ENCODE data around the gene PPM1L. TPM values are rescaled to one million over a fixed set of nuclear protein-coding genes. Genes with fewer than 3 reads are reported as not detected.

Gene PPM1L
- total and polyA plus RNA-seq, 7 experiments from 2014 or later: 0.48 to 19.1 (median 5.3) TPM

DNA sequence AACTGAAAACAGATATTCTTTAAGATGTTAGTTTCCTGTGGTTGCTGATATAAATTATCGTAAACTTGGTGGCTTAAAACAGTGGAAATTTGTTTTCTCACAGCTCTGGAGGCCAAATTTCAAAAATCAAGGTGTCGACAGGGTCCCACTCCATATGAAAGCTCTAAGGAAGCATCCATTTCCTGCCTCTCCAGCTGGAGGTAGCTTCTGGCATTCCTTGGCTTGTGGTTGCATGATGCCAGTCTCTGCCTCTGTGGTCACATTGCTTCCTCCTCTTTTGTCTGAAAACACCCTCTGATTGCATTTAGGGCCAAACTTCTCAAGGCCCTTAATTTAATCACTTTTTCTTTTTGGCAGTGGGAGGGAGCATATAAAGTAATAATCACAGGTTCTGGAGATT, 96.8 kb downstream of the PPM1L start:
- no peaks in the 10 kb centered on the region for H3K9me3 ChIP-seq (ENCODE audit: control insufficient read depth in 2 of 3, low read length in 3 of 3)
- ChIA-PET POLR2A (no interaction called here), CTCF (no interaction called here)
- H3K9me3 Mint-ChIP-seq: peaks cover 0 to 5% (median 0%) of the 10 kb centered on the region in 11 donors
- H3K4me1 Mint-ChIP-seq: peaks cover 0 to 4% (median 0%) of the 10 kb centered on the region in 7 donors
- no peaks in the 10 kb centered on the region for H3K4me1 ChIP-seq (ENCODE audit: control insufficient read depth in 2 of 2, insufficient read depth in 2 of 2, low read length in 2 of 2)
- ATAC-seq (no peak), DNase-seq (no peak)
- H3K4me3 Mint-ChIP-seq: no peak overlapping the region
- H3K36me3 ChIP-seq (ENCODE audit: control insufficient read depth in 2 of 3, insufficient read depth in 3 of 3, low read length in 3 of 3): no peaks in the 10 kb centered on the region
- H3K27ac ChIP-seq (ENCODE audit: low read depth, low read length): no peak overlapping the region
- peaks cover 0 to 16% (median 6%) of the 10 kb centered on the region in 5 donors for H3K27me3 Mint-ChIP-seq
- peaks cover 0 to 7% (median 4%) of the 10 kb centered on the region in 5 donors for H3K36me3 Mint-ChIP-seq
- no peak overlapping the region for H3K27ac Mint-ChIP-seq
- intact Hi-C loops (cut with micrococcal nuclease): no loop called here
- H3K4me3 ChIP-seq (ENCODE audit: low read length): no peak overlapping the region
- no peaks in the 10 kb centered on the region for H3K27me3 ChIP-seq (ENCODE audit: control insufficient read depth in 2 of 2, insufficient read depth in 2 of 2, low read length in 2 of 2)

DNA sequence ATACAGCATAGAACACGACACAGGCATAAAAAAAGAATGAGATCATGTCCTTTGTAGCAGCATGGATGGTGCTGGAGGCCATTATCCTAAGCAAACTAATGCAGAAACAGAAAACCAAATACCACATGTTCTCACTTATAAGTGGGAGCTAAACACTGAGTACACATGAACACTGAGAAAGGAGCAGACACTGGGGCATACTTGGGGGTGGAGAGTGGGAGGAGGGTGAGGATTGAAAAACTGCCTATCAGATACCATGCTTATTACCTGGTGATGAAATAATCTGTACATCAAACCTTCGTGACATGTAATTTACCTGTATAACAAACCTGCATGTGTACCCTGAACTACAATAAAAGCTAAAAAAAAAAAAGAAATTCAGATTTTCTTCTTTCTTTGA, 100.4 kb downstream of the PPM1L start:
- no peaks in the 10 kb centered on the region for H3K4me1 ChIP-seq (ENCODE audit: control insufficient read depth in 2 of 2, insufficient read depth in 2 of 2, low read length in 2 of 2)
- no peaks in the 10 kb centered on the region for H3K27me3 ChIP-seq (ENCODE audit: control insufficient read depth in 2 of 2, insufficient read depth in 2 of 2, low read length in 2 of 2)
- Mint-ChIP-seq H3K27me3 (peaks cover 0 to 8% (median 6%) of the 10 kb centered on the region in 5 donors), H3K9me3 (peaks cover 0 to 5% (median 0%) of the 10 kb centered on the region in 11 donors), H3K4me3 (no peak overlapping the region), H3K27ac (no peak overlapping the region), H3K4me1 (peaks cover 0 to 4% (median 0%) of the 10 kb centered on the region in 7 donors), H3K36me3 (peaks cover 0 to 4% (median 0%) of the 10 kb centered on the region in 5 donors)
- intact Hi-C loops (cut with micrococcal nuclease): no loop called here
- DNase-seq: no peak
- no peaks in the 10 kb centered on the region for H3K36me3 ChIP-seq (ENCODE audit: control insufficient read depth in 2 of 3, insufficient read depth in 3 of 3, low read length in 3 of 3)
- no peaks in the 10 kb centered on the region for H3K9me3 ChIP-seq (ENCODE audit: control insufficient read depth in 2 of 3, low read length in 3 of 3)
- ChIA-PET POLR2A (no interaction called here), CTCF (no interaction called here)
- H3K27ac ChIP-seq (ENCODE audit: low read depth, low read length): no peak overlapping the region
- no peak overlapping the region for H3K4me3 ChIP-seq (ENCODE audit: low read length)
- ATAC-seq: no peak

DNA sequence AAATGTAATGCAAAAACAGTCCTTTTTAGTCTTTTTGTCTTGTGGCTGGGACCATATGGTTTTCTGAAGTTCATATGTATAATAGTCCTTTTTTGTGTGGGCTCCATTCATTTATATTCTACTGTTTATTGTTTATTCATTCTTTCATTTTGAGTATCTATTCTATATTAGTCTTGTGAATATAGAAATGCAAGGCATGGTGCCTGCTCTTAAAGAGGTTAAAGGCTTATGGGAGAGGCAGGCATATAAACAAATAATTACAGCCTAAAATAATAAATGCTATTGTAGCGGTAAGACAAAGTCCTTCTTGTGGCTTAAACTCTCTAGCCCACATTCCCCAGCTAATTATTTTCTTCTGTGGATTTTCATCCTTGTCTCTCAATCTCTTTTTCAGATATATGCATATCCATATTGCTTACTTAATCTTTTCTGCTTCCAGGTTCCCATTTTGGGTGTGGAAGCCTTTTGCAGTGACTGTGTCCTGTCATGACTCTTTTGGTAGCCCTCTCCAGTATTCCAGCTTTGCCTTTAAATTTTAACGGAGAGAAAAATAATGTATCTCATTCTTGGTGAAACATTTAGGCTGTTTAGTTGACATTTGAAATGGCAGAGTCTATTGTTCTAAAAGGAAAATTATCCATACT, 101.6 kb downstream of the PPM1L start:
- no peak overlapping the region for H3K4me3 Mint-ChIP-seq
- peaks cover 0 to 6% (median 5%) of the 10 kb centered on the region in 5 donors for H3K27me3 Mint-ChIP-seq
- Histone ChIP-seq H3K4me1 (ENCODE audit: control insufficient read depth in 2 of 2, insufficient read depth in 2 of 2, low read length in 2 of 2) (no peaks in the 10 kb centered on the region), H3K27me3 (ENCODE audit: control insufficient read depth in 2 of 2, insufficient read depth in 2 of 2, low read length in 2 of 2) (no peaks in the 10 kb centered on the region), H3K27ac (ENCODE audit: low read depth, low read length) (no peak overlapping the region), H3K36me3 (ENCODE audit: control insufficient read depth in 2 of 3, insufficient read depth in 3 of 3, low read length in 3 of 3) (no peaks in the 10 kb centered on the region), H3K4me3 (ENCODE audit: low read length) (no peak overlapping the region), H3K9me3 (ENCODE audit: control insufficient read depth in 2 of 3, low read length in 3 of 3) (no peaks in the 10 kb centered on the region)
- POLR2A ChIA-PET: no interaction called here
- H3K27ac Mint-ChIP-seq: no peak overlapping the region
- H3K36me3 Mint-ChIP-seq: no peaks in the 10 kb centered on the region
- DNase-seq (no peak), ATAC-seq (no peak)
- peaks cover 0 to 5% (median 0%) of the 10 kb centered on the region in 11 donors for H3K9me3 Mint-ChIP-seq
- CTCF ChIA-PET: no interaction called here
- intact Hi-C loops (cut with micrococcal nuclease): no loop called here
- H3K4me1 Mint-ChIP-seq: peaks cover 0 to 4% (median 0%) of the 10 kb centered on the region in 7 donors

DNA sequence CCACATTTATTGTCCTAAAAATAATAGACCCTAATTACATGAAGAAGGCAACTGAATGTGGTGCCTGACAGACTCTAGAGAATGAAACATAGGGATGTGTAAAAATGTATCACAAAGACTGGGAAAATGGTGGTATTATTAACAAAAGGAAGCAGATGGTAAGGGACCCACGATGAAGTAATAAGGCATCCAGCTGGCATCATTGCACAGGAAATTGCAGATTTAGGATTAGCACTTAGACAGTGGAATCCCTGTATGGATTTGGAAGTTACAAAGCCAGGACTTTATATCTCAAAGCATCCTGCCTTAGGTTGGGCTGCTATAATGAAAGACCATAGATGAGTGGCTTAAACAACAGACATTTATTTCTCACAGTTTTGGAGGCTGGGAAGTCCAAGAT, 104.3 kb downstream of the PPM1L start:
- Mint-ChIP-seq H3K36me3 (no peaks in the 10 kb centered on the region), H3K9me3 (peaks cover 0 to 2% (median 0%) of the 10 kb centered on the region in 11 donors), H3K27ac (no peak overlapping the region), H3K4me1 (peaks cover 0 to 4% (median 0%) of the 10 kb centered on the region in 7 donors), H3K27me3 (peaks cover 0 to 5% (median 0%) of the 10 kb centered on the region in 5 donors), H3K4me3 (no peak overlapping the region)
- DNase-seq (no peak), ATAC-seq (no peak)
- ChIA-PET POLR2A (no interaction called here), CTCF (no interaction called here)
- Histone ChIP-seq H3K4me1 (ENCODE audit: control insufficient read depth in 2 of 2, insufficient read depth in 2 of 2, low read length in 2 of 2) (no peaks in the 10 kb centered on the region), H3K27me3 (ENCODE audit: control insufficient read depth in 2 of 2, insufficient read depth in 2 of 2, low read length in 2 of 2) (no peaks in the 10 kb centered on the region), H3K4me3 (ENCODE audit: low read length) (no peak overlapping the region), H3K36me3 (ENCODE audit: control insufficient read depth in 2 of 3, insufficient read depth in 3 of 3, low read length in 3 of 3) (no peaks in the 10 kb centered on the region), H3K9me3 (ENCODE audit: control insufficient read depth in 2 of 3, low read length in 3 of 3) (no peaks in the 10 kb centered on the region), H3K27ac (ENCODE audit: low read depth, low read length) (no peak overlapping the region)
- intact Hi-C loops (cut with micrococcal nuclease): no loop called here

DNA sequence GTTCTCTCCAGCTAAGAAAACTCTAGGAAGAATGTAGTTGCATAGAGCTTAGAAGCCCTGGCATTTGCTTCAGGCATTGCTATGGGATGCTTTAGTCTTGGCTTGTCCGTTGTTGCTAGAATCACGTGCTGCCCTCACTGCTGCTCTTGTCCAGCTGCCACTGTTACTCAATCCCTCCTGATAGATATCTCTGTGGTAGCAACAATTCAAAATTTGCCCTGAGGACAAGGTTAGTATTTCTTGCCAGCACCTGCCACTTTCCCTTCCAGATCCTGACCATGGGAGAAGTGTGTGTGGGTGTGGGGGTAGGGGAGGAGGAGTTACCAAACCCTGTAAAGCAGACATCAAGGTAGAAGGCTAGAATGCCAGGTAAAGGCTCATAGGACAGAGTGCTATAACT, 113.8 kb downstream of the PPM1L start:
- no peaks in the 10 kb centered on the region for H3K4me1 Mint-ChIP-seq
- H3K36me3 Mint-ChIP-seq: no peaks in the 10 kb centered on the region
- Histone ChIP-seq H3K4me3 (ENCODE audit: low read length) (no peak overlapping the region), H3K27ac (ENCODE audit: low read depth, low read length) (no peak overlapping the region), H3K27me3 (ENCODE audit: control insufficient read depth in 2 of 2, insufficient read depth in 2 of 2, low read length in 2 of 2) (no peaks in the 10 kb centered on the region), H3K36me3 (ENCODE audit: control insufficient read depth in 2 of 3, insufficient read depth in 3 of 3, low read length in 3 of 3) (no peaks in the 10 kb centered on the region), H3K4me1 (ENCODE audit: control insufficient read depth in 2 of 2, insufficient read depth in 2 of 2, low read length in 2 of 2) (no peaks in the 10 kb centered on the region), H3K9me3 (ENCODE audit: control insufficient read depth in 2 of 3, low read length in 3 of 3) (no peaks in the 10 kb centered on the region)
- H3K27me3 Mint-ChIP-seq: peaks cover 0 to 13% (median 5%) of the 10 kb centered on the region in 5 donors
- no peak overlapping the region for H3K4me3 Mint-ChIP-seq
- intact Hi-C loops (cut with micrococcal nuclease): no loop called here
- ChIA-PET POLR2A (no interaction called here), CTCF (no interaction called here)
- ATAC-seq: no peak
- DNase-seq: no peak
- no peak overlapping the region for H3K27ac Mint-ChIP-seq
- H3K9me3 Mint-ChIP-seq: no peaks in the 10 kb centered on the region

DNA sequence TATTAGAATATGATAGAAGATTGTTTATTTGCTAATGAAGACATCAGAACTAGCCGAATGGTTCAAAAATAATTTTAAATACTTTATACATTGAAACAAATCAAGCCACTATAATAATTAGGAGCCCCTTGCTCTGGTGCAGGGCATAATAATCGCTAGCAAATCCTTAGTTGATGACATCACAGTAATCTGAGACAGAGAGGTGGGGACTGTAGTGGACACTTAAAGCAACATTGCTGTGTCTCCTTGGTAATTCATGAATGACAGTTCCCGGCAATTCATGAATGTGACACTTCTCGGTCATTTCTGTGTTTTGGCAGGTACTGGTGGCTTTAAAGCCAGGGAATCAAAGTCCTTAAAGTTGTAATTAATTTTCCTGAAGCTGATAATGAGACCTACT, 114.3 kb downstream of the PPM1L start:
- no peak overlapping the region for H3K4me3 Mint-ChIP-seq
- H3K4me3 ChIP-seq (ENCODE audit: low read length): no peak overlapping the region
- no peak overlapping the region for H3K27ac Mint-ChIP-seq
- H3K27me3 Mint-ChIP-seq: peaks cover 0 to 15% (median 5%) of the 10 kb centered on the region in 5 donors
- ChIA-PET CTCF (no interaction called here), POLR2A (no interaction called here)
- no peaks in the 10 kb centered on the region for H3K9me3 ChIP-seq (ENCODE audit: control insufficient read depth in 2 of 3, low read length in 3 of 3)
- no peak overlapping the region for H3K27ac ChIP-seq (ENCODE audit: low read depth, low read length)
- intact Hi-C loops (cut with micrococcal nuclease): no loop called here
- no peaks in the 10 kb centered on the region for H3K36me3 Mint-ChIP-seq
- H3K9me3 Mint-ChIP-seq: no peaks in the 10 kb centered on the region
- H3K4me1 ChIP-seq (ENCODE audit: control insufficient read depth in 2 of 2, insufficient read depth in 2 of 2, low read length in 2 of 2): no peaks in the 10 kb centered on the region
- no peaks in the 10 kb centered on the region for H3K36me3 ChIP-seq (ENCODE audit: control insufficient read depth in 2 of 3, insufficient read depth in 3 of 3, low read length in 3 of 3)
- no peaks in the 10 kb centered on the region for H3K27me3 ChIP-seq (ENCODE audit: control insufficient read depth in 2 of 2, insufficient read depth in 2 of 2, low read length in 2 of 2)
- no peaks in the 10 kb centered on the region for H3K4me1 Mint-ChIP-seq
- ATAC-seq: no peak
- DNase-seq: no peak

DNA sequence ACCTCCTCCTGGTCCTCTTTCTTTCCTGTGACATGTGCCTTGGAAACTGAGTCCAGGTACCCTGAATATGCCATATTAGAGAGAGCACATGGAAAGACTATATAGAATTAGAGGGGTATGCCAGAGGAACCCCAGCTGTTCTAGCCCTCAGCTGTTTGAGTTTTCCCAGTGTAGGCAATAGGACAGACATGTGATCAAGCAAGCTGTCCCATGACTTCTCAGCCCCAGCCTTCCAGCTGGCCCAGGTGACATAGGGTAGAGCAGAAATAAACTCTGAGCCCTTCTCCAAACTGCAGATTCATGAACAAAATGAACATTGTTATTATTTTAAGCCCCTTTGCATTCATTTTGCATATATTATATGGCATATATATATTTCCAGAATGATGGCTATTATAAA, 118.7 kb downstream of the PPM1L start:
- intact Hi-C loops (cut with micrococcal nuclease): no loop called here
- no peaks in the 10 kb centered on the region for H3K9me3 ChIP-seq (ENCODE audit: control insufficient read depth in 2 of 3, low read length in 3 of 3)
- ATAC-seq (no peak), DNase-seq (no peak)
- no peak overlapping the region for H3K27ac ChIP-seq (ENCODE audit: low read depth, low read length)
- no peaks in the 10 kb centered on the region for H3K4me1 Mint-ChIP-seq
- H3K4me1 ChIP-seq (ENCODE audit: control insufficient read depth in 2 of 2, insufficient read depth in 2 of 2, low read length in 2 of 2): no peaks in the 10 kb centered on the region
- H3K4me3 ChIP-seq (ENCODE audit: low read length): no peak overlapping the region
- peaks cover 0 to 11% (median 7%) of the 10 kb centered on the region in 5 donors for H3K27me3 Mint-ChIP-seq
- ChIA-PET POLR2A (no interaction called here), CTCF (no interaction called here)
- no peaks in the 10 kb centered on the region for H3K36me3 ChIP-seq (ENCODE audit: control insufficient read depth in 2 of 3, insufficient read depth in 3 of 3, low read length in 3 of 3)
- peaks cover 0 to 13% (median 5%) of the 10 kb centered on the region in 11 donors for H3K9me3 Mint-ChIP-seq
- H3K4me3 Mint-ChIP-seq: no peak overlapping the region
- H3K27ac Mint-ChIP-seq: no peak overlapping the region
- H3K27me3 ChIP-seq (ENCODE audit: control insufficient read depth in 2 of 2, insufficient read depth in 2 of 2, low read length in 2 of 2): no peaks in the 10 kb centered on the region
- H3K36me3 Mint-ChIP-seq: no peaks in the 10 kb centered on the region
